Cortex of kidney (tissue), 1 donor: ENCODE results near the gene XPA.
"Not testable (repeated sequence)": the region's sequence is repeated elsewhere in the genome, so short reads cannot be mapped to it uniquely, and the experiment has no call there.

Experiments
- DNase-seq: peaks from one replicate; lab custom pipeline; 2025; lab: John Stamatoyannopoulos, UW

Gene XPA

DNA sequence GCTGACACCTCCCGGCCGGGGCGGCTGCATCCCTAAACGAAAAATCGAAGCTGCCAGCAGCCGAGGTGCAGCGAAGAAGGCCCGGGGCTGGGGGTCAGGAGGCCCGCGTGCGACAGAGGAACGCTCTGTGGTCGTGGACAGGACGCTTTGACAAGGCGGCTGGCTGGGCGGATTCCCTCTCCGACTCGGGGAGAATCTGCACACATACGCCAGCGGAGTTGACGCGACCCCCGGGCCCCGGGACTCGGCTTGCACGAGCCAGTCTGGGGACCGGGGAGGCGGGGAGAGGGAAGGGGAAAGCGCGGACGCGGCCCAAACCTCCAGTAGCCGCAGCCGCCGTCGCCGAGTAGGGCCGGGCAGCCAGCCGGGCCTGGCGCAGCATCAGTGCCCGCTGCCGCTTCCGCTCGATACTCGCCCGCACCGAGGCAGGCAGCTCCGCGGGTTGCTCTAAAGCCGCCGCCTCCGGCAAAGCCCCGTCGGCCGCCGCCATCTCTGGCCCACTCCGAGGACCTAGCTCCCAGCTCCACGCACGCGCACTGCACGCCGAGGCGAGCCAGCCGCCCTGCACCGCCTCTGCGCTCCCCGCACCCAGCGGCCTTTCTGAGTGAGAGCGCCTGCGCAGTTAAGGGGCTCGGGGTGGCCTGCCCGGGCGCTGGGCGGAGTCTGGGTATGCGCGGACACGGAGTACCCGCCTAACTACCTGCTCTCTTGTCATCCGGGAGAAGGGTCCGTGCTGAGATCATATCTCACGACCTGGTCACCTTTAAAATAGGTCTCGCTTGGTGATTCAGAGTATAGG, at the start of gene XPA:
Gene XPA, minus strand, starts transcription at position 538 of the 799 bp plus-strand sequence. Its CDS starts 48 bp downstream, at position 490.
- peak; percentile 97 for DNase-seq

DNA sequence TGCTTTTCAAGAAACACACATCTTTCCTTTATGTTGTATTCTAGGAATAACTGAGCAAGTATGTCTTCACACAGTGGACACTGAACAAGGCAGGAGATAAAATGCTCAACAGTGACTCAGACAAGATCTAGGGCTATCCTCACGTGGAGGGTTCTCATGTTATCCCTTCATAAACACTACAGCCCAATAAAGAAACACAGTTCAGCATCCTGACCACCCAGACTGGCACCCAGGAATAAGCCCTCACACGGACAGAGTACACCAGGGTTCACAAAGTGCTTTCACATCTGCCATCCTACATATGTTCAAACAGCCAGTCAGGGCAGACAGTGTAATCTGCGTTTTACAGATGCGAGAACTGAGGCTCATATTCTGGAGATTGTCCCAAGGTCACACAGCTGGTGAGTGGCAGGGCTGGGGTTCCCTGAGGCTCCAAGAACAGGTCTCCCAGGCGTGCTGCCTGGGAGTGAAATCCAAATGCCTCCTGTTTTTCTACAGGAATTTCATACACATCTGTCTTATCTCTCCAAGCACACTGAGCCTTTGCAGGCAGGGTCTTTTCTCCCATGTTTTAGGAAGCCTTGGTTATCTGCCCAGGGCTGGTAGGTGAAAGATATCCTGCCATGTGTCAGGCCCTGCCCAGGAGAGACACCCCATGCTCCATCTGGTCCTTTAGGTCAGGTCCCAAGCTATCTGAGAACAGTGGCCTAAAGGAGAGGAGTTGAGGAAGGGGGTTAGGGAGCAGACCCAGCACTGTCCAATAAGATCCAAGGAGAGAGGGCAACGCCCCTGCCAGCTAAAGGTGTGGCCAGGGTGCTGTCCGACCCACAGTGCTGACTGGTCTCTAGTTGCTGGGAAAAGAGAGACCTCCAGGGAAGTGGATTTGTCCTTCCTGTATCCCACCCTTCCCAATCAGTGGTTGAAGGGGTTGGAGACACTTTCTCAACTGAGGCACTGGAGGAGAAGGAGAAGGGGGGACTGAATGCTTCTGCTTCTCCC, 47.9 kb upstream of the XPA start:
- no peak for DNase-seq

DNA sequence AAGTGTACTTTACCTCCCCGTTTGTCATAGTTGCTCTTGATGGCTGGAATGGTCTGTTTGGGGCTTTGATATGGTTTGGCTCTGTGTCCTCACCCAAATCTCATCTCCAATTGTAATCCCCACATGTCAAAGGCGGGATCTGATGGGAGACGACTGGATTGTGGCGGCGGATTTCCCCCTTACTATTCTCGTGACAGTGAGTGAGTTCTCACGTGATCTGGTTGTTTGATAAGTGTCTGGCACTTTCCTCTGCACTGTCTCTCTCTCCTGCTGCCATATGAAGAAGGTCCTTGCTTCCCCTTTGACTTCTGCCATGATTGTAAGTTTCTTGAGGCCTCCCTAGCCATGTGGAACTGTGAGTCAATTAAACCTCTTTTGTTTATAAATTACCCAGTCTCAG, 46.9 kb upstream of the XPA start:
- DNase-seq = not testable (repeated sequence)

DNA sequence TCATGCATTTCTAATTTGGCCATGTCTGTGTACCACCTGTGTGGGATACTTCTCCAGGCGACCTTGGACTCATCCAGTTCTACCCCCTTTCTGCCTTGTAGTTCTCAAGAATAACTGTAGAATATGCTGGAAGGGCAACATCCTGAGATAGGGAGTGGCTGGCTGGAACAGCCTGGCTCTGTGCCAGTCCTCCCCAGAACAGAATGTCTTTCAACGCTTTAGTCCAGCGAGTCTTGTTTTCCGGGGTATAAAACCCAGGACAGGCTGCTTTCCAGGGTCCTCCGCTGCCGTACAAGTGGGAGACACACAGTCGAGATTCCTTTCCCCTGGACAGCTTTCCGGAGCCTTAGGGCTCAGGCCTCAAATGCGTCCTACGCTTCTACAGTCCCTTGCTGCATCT, 45.4 kb upstream of the XPA start:
- DNase-seq = no peak

DNA sequence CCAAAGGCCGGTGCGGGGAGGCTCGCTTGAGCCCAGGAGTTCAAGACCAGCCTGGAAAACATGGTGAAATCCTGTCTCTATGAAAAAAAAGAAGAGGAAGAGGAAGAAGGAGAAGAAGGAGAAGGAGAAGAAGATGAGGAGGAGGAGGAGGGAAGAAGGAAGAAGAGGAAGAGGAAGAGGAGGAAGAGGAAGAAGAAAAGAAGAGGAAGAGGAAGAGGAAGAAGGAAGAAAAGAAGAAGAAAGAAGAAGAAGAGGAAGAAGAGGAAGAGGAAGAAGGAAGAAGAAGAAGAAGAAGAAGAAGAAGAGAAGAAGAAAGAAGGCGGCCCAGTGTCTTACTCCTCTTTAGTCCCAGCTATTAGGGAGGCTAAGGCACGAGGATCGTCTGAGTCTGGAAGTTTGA, 44.8 kb upstream of the XPA start:
- no peak for DNase-seq

DNA sequence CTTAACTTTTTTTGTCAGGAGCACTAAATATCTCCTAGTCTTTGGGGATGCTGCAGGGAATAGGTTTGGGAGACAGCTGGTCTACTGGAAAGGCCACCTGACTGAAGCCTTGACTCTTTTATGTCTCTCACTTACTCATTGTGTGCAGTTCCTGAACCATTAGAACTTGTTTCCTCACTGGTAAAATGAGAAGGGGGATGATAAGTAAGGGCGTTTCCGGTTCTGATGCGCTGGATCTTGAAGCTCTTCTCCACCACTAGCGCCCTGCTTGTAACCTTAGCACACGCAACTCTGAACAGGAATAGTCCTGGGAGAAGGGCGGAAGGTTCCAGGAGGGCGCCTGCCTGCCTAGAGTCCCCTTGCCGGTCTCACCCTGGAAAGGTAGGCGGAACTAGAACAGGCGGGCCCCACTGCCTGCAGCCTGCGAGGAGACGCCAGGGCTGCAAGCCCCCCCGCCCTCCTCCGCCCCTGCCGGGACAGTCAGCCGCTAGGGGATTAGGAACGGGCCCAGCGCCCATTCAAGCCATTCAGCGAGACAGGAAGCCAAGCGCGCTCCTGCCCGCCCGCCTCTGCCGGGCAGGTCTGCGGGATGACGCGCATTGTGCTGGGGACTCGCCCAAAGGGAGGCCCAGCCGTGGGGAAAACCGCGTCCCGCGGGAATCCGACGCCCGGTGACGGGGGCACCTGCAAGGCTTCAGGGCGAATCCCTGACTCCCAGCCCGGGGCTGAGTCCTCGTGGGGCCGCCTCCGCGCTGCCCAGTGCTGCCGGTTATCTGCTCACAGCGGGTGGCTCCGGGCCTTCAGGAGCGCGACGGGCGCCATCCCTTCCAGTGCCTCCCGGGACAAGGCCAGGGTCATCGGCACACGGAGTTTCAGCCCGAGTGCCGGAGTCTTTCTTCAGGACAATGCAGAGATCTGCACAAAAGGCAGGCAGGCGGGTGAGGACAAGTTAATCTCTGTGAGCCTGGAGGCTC, 44.0 kb upstream of the XPA start:
- DNase-seq = no peak

DNA sequence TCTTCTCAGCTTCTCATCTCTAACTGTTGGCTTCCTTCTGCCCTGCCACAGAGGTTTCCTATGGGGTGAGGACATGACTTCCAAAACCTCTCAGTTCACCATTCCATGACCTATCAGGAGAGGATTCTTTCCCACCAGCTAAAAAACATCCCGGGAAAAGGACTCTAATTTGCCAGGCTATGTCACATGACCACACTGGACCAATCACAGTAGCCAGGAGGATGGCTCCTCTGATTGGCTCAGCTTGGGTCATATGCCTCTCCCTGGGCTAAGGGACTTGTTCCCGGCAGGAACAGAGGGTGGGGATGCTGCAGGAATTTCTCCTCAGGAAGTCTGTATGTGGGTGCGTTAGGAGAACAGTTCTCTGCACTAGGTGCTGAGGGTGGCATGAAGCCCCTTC, 40.3 kb upstream of the XPA start:
- no peak for DNase-seq

DNA sequence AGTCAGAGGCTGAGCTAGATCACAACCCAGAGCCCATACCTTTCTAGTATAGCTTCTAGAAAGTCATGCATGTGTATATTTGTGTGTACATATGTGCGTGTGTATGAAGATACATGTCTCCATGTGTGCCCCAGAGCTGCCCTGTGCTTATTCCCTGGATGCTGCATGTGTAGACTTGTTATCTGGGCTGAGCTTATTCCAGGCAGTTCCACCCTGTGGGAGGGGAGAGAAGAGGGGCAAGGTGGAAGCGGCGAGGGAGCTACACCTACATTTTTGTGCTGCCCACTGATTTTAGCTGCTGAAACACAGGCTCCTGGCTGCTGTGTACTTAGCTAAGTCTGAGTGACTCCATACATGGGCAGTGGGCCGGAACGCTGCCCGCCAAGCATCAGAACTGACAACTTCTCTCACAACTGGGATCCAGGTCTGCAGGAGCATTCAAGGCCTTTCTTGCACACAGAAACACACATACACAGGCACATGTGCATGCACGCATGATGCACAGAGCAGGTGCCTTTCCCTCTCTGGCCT, 38.0 kb upstream of the XPA start:
- no peak for DNase-seq

DNA sequence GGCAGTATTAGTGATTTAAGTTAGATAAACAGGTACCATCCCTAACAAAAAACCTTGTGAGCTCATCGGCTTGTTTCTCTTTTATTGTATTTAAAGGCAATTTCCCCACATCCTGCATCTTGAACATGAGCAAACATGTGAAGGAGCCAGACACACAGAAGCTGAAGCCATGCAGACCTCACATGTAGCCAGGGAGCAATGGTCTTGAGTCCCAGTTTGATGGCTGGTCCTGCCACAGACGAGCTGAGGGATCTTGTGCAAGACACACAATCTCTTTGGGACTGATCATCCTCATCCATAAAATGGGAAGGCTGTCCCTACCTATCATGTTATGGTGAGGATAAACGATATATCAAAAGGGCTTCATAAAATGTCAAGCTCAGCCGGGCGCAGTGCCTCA, 29.6 kb upstream of the XPA start:
- DNase-seq = no peak

DNA sequence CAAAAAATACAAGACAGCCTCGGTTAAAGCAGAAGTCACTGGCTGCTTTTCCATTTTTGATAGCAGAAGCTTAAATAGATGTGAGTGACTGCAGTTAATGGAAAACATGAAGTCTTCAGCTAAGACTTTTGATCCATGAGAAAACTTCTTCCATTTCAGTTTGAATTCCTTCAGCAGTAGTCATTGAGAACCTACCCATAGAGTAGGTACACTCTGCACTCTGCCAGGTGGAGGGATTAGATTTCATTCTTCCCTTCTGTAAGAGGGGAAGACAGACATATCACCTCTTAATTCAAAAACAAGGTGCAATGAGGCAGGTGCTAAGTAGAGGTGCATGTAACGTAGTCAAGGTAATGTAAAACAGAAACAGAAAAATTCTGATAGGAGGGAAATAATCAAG, 26.7 kb upstream of the XPA start:
- DNase-seq = no peak

DNA sequence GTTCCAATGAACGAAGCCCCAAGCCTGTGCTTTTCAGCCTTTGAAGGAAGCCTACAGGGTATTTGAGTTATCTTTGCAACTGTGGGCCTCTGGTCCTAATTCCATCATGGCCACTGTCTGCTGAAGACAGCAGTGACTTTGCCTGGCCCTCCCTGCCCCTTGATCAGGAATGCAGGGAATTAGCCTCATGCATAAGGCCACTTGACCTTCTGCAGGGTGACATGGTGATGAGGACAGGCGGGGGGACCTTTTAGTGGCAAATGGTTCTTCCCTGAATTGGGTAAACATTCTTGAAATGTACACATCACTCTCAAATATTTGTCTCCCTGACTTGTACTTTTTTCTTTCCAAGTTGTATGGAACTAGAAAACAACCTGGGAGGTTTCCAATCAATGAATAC, 25.2 kb upstream of the XPA start:
- DNase-seq = no peak

DNA sequence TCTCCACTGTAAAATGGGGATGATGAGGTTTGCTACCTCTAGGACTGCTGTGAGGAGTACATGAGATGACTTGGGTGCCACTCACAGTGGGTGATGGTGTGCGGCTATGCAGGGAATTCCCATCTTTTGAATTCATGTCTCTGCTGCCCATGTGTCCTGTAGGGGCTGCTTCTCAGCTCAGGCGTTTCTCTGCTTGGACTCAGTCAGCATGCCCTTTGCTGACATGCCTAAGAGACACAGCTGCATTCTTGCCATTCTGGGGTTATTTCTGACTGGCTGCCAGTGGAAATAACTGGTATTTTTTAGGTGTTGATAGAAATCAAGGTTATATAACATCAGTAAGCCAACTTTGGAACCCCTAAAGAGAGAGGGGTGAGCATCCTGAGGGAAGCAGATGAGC, 24.3 kb upstream of the XPA start:
- DNase-seq = no peak

DNA sequence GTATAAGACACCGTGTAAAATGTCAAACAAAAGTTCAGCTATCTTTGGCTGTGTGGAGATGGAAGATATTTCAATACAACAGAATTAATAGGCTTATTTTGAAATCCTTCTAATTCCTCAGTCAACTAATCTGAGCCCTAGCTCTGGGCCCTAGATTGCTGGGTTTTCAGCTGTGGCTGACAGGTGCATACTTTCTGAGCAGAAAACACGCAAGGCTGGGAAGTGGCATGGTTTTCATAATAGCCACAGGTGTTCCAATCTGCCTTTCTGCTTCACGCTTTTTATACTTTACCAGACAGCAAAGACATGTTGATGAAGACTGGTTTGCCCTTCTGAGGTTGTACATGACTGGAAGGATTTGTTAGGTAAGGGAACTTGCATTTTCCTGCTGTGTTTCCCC, 20.7 kb upstream of the XPA start:
- DNase-seq = no peak

DNA sequence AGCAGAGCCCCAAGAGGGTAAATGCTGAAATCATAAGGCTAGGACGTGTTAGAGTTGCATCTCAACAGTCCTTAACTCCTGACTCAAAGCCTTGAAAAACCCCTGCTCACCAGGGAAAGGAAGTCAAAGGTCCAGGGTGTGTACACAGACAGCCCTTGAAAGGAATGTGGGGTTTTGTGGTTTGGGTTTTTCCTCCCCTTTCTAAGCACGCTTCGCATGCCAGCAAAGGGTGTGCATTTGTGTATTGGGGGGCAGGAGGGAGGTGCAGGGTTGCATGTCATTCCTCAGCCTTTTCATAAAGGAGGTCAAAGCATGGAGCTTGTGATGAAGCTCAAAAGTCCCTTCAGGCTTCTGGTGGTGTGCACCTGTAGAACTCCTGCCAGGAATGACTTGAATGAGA, 17.3 kb upstream of the XPA start:
- DNase-seq = no peak

DNA sequence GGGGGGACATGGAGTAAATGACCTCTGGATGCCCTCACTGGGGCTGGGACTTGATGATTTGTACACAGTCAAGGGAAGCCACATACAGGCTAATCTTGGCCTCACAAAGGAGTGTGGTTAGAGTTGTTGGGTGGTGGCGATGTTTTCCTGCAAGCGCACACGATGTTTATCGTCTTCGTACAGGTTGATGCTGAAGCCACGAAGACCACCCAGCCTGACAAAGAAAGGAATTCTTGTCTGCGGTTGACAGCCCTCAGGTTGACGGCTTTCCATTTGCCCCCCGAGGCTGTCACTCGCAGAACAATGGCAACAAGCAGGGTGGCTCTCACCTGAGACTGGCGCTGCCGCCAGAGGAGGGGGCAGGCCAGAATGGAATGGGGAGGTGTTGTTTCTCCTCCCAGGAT, 14.1 kb upstream of the XPA start:
- no peak for DNase-seq

DNA sequence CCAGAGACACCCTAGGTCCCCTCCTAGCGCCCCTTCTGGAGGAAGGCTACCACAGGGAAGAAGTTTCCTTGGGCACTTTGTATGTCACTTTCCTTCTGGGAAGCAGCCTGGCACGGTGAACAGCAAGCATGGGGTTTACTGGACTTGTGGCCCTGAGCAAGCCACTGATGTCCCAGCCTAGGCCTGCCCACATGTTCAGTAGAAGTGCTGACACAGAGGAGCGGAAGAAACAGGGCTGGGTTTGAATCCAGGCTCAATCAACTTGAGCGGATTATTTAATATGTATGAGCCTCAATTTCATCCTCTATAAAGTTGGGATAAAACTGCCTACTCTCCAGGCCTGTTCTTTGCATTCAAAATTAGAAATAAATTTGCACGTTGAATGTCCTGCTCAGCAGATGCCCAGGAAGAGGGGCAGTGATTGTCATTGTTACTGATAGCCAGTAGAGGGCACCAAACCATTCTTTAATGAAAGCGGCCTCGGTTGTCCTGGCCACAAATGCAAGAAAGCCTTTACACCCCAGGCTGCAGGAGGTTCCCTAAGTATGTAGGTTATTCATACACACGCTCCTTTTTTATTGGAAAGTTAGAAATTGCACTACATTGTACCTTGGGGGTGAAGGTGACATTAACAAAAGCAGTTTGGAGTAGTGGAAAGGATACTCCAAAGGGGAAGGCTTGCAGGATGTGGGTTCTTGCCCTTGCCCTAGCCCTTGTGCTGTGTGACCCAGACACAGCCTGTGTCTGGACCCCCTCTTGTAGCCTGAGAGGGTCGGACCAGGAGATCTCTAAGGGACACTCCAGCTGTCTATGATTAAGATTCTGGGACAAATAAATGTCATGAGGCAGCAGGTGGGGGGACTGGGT, 13.4 kb upstream of the XPA start:
- no peak for DNase-seq

DNA sequence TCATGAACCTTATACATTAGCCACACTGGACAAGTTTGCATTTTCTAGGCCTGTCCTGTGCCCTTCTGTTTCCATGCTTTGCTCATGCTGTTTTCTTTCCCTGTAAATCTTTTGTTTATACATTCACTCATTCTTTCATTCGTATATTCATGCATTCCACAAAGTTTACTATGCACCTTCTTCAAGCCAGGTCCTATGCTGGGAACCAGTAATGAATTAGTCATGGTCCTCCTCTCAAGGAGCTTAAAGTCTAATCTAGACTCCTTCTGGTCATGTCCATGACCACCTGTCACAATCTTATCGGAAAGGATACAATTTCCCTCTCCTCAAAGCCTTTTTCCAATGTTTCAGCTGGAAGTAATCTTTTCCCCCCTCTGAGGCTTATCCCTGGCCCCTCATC, 9.1 kb upstream of the XPA start:
- no peak for DNase-seq

DNA sequence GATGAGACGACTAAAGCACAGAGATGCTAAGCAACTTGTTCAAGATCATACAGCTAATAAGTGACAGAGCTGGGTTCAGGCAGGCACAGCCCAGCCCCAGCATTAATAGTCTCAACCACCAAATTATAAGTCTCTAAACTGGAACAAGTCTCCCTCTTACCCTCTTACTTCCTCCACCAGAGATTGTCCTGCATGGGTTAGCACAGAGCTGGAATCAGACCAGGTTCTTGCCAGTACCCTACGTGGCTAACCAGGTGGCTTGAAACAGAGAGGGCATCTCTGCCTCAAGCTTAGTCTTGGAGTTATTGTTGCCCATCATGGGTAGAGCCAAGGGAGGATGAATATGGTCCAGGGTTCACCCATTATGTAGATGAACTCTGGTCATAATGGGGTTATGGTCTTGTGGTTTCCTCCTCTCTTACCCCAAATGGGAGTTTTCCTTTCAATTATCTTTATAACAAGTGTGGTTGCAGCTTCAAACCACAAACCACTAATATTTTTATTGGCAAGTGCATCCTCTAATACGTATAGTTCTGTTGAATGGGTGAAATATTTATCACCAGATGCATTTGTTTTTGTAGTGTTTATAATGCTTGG, 8.3 kb upstream of the XPA start:
- DNase-seq = no peak

DNA sequence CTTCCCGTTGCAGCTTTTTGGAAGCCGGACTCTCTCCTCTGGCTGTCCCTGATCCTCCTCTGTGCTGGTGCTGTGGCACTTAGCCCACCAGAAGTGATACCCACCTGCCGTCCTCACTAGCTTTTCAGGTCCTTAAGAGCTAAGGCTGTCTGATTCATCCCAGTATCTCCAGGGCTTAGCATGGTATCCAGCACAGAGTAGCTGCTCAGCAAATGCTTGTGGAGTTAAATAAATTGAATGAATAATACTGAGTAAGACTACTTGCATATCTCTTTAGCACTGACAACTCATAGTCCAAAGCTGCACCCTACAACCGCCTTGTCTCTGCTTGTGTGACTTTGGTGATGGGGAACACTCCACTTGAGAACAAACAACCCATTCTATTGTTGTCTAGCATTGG, 7.7 kb upstream of the XPA start:
- no peak for DNase-seq

DNA sequence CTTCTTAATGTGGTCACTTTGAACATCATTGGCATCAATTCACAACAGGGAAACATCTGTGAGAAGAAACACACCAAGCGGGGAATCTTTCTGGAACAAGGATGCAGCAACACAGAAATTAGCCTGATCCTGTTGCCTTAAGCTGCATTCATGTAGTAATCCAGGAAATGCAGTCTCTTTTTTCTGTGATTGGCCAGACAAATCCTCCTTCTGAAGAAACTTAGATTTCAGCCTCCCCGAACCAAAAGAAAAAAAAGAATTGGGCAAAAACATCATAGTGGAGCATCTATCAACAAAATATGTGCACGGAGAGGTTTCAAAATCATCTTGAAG, 7.2 kb upstream of the XPA start:
- DNase-seq = no peak
